ENCODE results near the gene MGMT. TPM values are rescaled to one million over a fixed set of nuclear protein-coding genes. Genes with fewer than 3 reads are reported as not detected.

The MGMT gene
- total RNA-seq, 2 donors from 2014 or later: 28.6 to 33.7 TPM

- Histone ChIP-seq H3K36me3 (ENCODE audit: control insufficient read depth, insufficient read depth, low read length) (no peaks in the 10 kb centered on the region), H3K27ac (ENCODE audit: low read depth, low read length) (no peak overlapping the region), H3K4me1 (ENCODE audit: control insufficient read depth, insufficient read depth, low read length) (no peaks in the 10 kb centered on the region), H3K9me3 (ENCODE audit: control insufficient read depth, low read length) (no peaks in the 10 kb centered on the region), H3K4me3 (ENCODE audit: low read length) (no peak overlapping the region), H3K9ac (ENCODE audit: extremely low read depth, low read length, poor library complexity, severe bottlenecking) (no peak overlapping the region), H3K27me3 (ENCODE audit: control insufficient read depth, insufficient read depth, low read length, poor library complexity, severe bottlenecking) (no peaks in the 10 kb centered on the region)
- no peaks in the 10 kb centered on the region for H3K27me3 Mint-ChIP-seq (ENCODE audit: insufficient read depth)
- peaks cover 2% of the 10 kb centered on the region for H3K36me3 Mint-ChIP-seq (ENCODE audit: low read depth)
- no peak overlapping the region for H3K27ac Mint-ChIP-seq
- DNase-seq: no peak
- no peaks in the 10 kb centered on the region for H3K9me3 Mint-ChIP-seq
- no peaks in the 10 kb centered on the region for H3K4me1 Mint-ChIP-seq
- H3K4me3 Mint-ChIP-seq: no peak overlapping the region
- no peak for TF ChIP-seq CTCF (conservative IDR thresholded peaks at IDR 0.05)
- WGBS, 2 experiments (ENCODE audit: insufficient coverage in 1 of 2, insufficient read length in 1 of 2): 97 to 98% methylated on average over 16 to 19 of the region's 19 CpGs
Observed at GRCh38 chr10:129564923-129565322, 97.9 kb downstream of the MGMT start.

DNA sequence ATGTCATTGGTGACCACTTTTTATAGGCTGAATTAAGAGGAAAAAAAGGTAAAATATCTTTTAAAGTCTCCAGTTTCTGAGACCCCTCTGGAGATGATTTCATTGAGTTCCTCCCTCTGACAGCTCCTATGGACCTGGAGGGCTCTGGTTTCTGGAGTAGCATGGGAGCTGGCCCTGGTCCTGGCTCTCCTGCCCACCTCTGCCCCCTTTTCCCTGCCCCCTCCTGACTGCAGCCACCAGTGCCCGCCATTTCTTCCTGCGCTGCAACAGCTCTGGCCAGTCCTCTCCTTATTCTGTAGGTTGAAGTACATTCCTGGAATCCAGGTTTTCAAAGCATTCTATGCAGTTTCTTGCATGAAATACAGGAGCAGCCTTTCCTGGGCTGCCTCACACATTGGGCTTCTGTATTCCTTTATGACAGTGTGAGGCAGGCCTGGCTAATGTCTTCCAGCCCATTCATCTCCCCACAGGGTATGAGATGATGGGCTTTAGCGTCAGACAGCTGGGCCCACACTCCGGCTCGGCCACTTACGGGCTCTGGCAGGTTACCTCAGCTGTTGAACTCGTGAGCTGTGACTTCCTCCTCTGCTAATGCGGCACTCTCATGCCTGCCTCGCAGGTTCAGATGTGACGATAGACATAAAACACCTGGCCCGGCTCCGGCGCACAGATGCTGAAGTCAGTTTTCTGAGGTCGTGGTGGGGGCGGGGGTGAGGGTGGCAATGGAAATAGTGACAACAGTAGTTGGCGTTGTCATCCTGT lies 101.7 kb downstream of the MGMT start:
- no peak for TF ChIP-seq CTCF (conservative IDR thresholded peaks at IDR 0.05)
- no peak for DNase-seq
- Histone ChIP-seq H3K27me3 (ENCODE audit: control insufficient read depth, insufficient read depth, low read length, poor library complexity, severe bottlenecking) (no peaks in the 10 kb centered on the region), H3K4me3 (ENCODE audit: low read length) (no peak overlapping the region), H3K36me3 (ENCODE audit: control insufficient read depth, insufficient read depth, low read length) (no peaks in the 10 kb centered on the region), H3K4me1 (ENCODE audit: control insufficient read depth, insufficient read depth, low read length) (no peaks in the 10 kb centered on the region), H3K9ac (ENCODE audit: extremely low read depth, low read length, poor library complexity, severe bottlenecking) (no peak overlapping the region), H3K27ac (ENCODE audit: low read depth, low read length) (peak overlapping the region; percentile 68), H3K9me3 (ENCODE audit: control insufficient read depth, low read length) (no peaks in the 10 kb centered on the region)
- Mint-ChIP-seq H3K9me3 (no peaks in the 10 kb centered on the region), H3K4me1 (no peaks in the 10 kb centered on the region), H3K27me3 (ENCODE audit: insufficient read depth) (no peaks in the 10 kb centered on the region), H3K27ac (no peak overlapping the region), H3K36me3 (ENCODE audit: low read depth) (peaks cover 2% of the 10 kb centered on the region), H3K4me3 (no peak overlapping the region)
- 88 to 91% methylated on average over 11 to 16 of the region's 16 CpGs for WGBS, 2 experiments (ENCODE audit: insufficient coverage in 1 of 2, insufficient read length in 1 of 2)

- H3K4me1 Mint-ChIP-seq: no peaks in the 10 kb centered on the region
- no peak overlapping the region for H3K9ac ChIP-seq (ENCODE audit: extremely low read depth, low read length, poor library complexity, severe bottlenecking)
- H3K9me3 Mint-ChIP-seq: no peaks in the 10 kb centered on the region
- no peaks in the 10 kb centered on the region for H3K27me3 ChIP-seq (ENCODE audit: control insufficient read depth, insufficient read depth, low read length, poor library complexity, severe bottlenecking)
- no peak for TF ChIP-seq CTCF (conservative IDR thresholded peaks at IDR 0.05)
- H3K36me3 ChIP-seq (ENCODE audit: control insufficient read depth, insufficient read depth, low read length): no peaks in the 10 kb centered on the region
- H3K4me3 Mint-ChIP-seq: no peak overlapping the region
- no peaks in the 10 kb centered on the region for H3K9me3 ChIP-seq (ENCODE audit: control insufficient read depth, low read length)
- H3K27ac ChIP-seq (ENCODE audit: low read depth, low read length): no peak overlapping the region
- peaks cover 2% of the 10 kb centered on the region for H3K36me3 Mint-ChIP-seq (ENCODE audit: low read depth)
- no peaks in the 10 kb centered on the region for H3K27me3 Mint-ChIP-seq (ENCODE audit: insufficient read depth)
- 96 to 97% methylated on average over 6 to 11 of the region's 11 CpGs for WGBS, 2 experiments (ENCODE audit: insufficient coverage in 1 of 2, insufficient read length in 1 of 2)
- DNase-seq: no peak
- no peaks in the 10 kb centered on the region for H3K4me1 ChIP-seq (ENCODE audit: control insufficient read depth, insufficient read depth, low read length)
- H3K27ac Mint-ChIP-seq: no peak overlapping the region
- no peak overlapping the region for H3K4me3 ChIP-seq (ENCODE audit: low read length)
Observed at GRCh38 chr10:129570185-129570584, 103.1 kb downstream of the MGMT start.

All from endodermal cell (in vitro differentiated cells).